Body of pancreas (tissue), 4 donors: ENCODE results near the gene TCTN1.

Experiments
- POLR2A ChIP-seq, 3 donors: fragments of 450-650 bp; IDR thresholded peaks; one replicate each; pipeline ENCODE4 v1.6.1; 2016; ENCODE audit warnings: antibody characterized with exemption in 3 of 3, mild to moderate bottlenecking in 2 of 3
- TF ChIP-seq, protein P1 (sequence below), 7 experiments: fragments of 450-650 bp in 4 of 7; fragments of 200-600 bp in 3 of 7; sonication (generic) in 3 of 7; IDR thresholded peaks; one replicate each; pipeline ENCODE4 v1.5.1; 2016 to 2019; ENCODE audit warnings: antibody characterized with exemption in 7 of 7

DNA sequence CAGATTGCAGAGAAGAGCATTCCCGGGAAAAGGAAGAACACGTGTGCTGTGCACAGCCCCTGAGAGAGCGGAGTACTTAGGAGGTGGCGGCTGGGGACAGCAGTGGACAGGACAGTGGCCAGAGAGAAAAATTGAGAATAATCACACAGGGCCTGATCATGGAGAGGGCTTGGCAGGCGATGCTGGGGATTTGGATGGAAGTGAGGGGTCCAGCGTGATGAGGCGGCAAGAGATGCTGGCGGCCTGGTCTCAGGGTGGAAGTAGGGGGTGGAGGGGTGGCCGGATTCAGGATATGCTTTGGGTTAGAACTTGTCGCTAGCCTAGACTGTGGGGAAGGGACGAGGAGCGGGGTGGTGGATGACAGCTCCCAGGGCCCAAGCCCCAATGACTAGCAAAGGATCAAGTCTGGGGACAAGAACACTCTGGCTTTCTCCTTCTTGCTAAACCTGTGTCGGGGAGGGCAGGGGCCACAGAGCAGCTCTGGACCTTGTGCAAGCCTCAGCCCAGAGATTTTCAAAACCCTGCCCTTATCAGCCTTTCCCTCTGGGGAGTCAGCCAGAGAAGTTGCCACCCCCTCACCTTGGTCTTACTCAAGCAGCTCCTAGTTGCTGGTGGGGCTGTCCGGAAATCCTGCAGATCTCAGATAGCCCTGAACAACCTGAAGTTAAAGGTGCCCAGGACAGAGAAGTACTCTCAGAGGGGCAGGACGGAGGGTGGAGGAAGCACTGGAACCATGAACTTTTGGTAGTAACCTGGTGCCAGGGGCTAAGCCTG is 73.7 kb downstream of the TCTN1 start:
- TF ChIP-seq, protein P1, sequence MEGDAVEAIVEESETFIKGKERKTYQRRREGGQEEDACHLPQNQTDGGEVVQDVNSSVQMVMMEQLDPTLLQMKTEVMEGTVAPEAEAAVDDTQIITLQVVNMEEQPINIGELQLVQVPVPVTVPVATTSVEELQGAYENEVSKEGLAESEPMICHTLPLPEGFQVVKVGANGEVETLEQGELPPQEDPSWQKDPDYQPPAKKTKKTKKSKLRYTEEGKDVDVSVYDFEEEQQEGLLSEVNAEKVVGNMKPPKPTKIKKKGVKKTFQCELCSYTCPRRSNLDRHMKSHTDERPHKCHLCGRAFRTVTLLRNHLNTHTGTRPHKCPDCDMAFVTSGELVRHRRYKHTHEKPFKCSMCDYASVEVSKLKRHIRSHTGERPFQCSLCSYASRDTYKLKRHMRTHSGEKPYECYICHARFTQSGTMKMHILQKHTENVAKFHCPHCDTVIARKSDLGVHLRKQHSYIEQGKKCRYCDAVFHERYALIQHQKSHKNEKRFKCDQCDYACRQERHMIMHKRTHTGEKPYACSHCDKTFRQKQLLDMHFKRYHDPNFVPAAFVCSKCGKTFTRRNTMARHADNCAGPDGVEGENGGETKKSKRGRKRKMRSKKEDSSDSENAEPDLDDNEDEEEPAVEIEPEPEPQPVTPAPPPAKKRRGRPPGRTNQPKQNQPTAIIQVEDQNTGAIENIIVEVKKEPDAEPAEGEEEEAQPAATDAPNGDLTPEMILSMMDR (IDR thresholded peaks at IDR 0.05), result no peak
- no peak for TF ChIP-seq POLR2A (IDR thresholded peaks at IDR 0.05)
